Measurements from ENCODE around the gene ARHGEF40. TPM values are rescaled to one million over a fixed set of nuclear protein-coding genes. Genes with fewer than 3 reads are reported as not detected.

Gene ARHGEF40
- total RNA-seq, 1 donor from 2014 or later, result 57.3 TPM

DNA sequence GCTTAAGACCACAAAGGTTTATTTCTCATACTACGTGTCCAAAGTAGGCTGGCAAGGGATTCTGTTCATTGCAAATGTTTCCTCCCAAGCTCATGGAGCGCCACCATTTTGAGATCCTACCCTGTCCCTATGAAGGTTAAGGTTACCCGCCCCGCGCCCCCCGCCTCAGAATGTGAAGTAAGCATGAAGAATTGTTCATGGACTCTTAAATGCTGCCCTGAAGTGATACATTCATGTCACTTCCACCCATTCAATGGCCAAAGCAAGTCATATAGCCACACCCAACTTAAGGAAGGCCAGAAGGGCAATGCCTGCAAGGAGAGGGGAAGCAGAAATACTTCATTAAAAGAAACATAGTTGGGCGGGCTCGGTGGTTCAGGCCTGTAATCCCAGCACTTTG is 35.0 kb downstream of the ARHGEF40 start:
- no peak for DNase-seq (ENCODE audit: low spot score, unreplicated experiment)
- Mint-ChIP-seq H3K27ac (no peak overlapping the region), H3K4me3 (ENCODE audit: low read depth) (no peak overlapping the region)

GRCh38 chr14:21106176-21106497 is 36.0 kb downstream of the ARHGEF40 start:
- no peak for DNase-seq (ENCODE audit: low spot score, unreplicated experiment)
- Mint-ChIP-seq H3K36me3 (ENCODE audit: insufficient read depth) (no peaks in the 10 kb centered on the region), H3K4me3 (ENCODE audit: low read depth) (no peak overlapping the region), H3K4me1 (ENCODE audit: low read depth) (peaks cover 32% of the 10 kb centered on the region), H3K27me3 (no peaks in the 10 kb centered on the region), H3K9me3 (ENCODE audit: low read depth) (no peaks in the 10 kb centered on the region), H3K27ac (no peak overlapping the region)
- TF ChIP-seq, protein P1, sequence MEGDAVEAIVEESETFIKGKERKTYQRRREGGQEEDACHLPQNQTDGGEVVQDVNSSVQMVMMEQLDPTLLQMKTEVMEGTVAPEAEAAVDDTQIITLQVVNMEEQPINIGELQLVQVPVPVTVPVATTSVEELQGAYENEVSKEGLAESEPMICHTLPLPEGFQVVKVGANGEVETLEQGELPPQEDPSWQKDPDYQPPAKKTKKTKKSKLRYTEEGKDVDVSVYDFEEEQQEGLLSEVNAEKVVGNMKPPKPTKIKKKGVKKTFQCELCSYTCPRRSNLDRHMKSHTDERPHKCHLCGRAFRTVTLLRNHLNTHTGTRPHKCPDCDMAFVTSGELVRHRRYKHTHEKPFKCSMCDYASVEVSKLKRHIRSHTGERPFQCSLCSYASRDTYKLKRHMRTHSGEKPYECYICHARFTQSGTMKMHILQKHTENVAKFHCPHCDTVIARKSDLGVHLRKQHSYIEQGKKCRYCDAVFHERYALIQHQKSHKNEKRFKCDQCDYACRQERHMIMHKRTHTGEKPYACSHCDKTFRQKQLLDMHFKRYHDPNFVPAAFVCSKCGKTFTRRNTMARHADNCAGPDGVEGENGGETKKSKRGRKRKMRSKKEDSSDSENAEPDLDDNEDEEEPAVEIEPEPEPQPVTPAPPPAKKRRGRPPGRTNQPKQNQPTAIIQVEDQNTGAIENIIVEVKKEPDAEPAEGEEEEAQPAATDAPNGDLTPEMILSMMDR (IDR thresholded peaks at IDR 0.05; ENCODE audit: unreplicated experiment), result no peak

More for the DNA sequence above, 35.0 kb downstream of the ARHGEF40 start:
- no peaks in the 10 kb centered on the region for H3K36me3 Mint-ChIP-seq (ENCODE audit: insufficient read depth)
- H3K9me3 Mint-ChIP-seq (ENCODE audit: low read depth), result no peaks in the 10 kb centered on the region
- H3K4me1 Mint-ChIP-seq (ENCODE audit: low read depth), result peaks cover 35% of the 10 kb centered on the region
- TF ChIP-seq, protein P1 (IDR thresholded peaks at IDR 0.05; ENCODE audit: unreplicated experiment), result no peak
- H3K27me3 Mint-ChIP-seq, result no peaks in the 10 kb centered on the region

- H3K4me1 Mint-ChIP-seq (ENCODE audit: low read depth), result peaks cover 32% of the 10 kb centered on the region
- TF ChIP-seq, protein P1 (IDR thresholded peaks at IDR 0.05; ENCODE audit: unreplicated experiment), result peak; percentile 91
- no peaks in the 10 kb centered on the region for H3K9me3 Mint-ChIP-seq (ENCODE audit: low read depth)
- peak; percentile 56 for DNase-seq (ENCODE audit: low spot score, unreplicated experiment)
- H3K36me3 Mint-ChIP-seq (ENCODE audit: insufficient read depth), result no peaks in the 10 kb centered on the region
- H3K4me3 Mint-ChIP-seq (ENCODE audit: low read depth), result peak overlapping the region; percentile 55
- peak overlapping the region; percentile 34 for H3K27ac Mint-ChIP-seq
- no peaks in the 10 kb centered on the region for H3K27me3 Mint-ChIP-seq
Measured at GRCh38 chr14:21106498-21107282, 36.6 kb downstream of the ARHGEF40 start.

- Mint-ChIP-seq H3K36me3 (ENCODE audit: insufficient read depth) (no peaks in the 10 kb centered on the region), H3K27me3 (no peaks in the 10 kb centered on the region), H3K4me1 (ENCODE audit: low read depth) (peaks cover 30% of the 10 kb centered on the region), H3K4me3 (ENCODE audit: low read depth) (no peak overlapping the region), H3K27ac (no peak overlapping the region), H3K9me3 (ENCODE audit: low read depth) (no peaks in the 10 kb centered on the region)
- TF ChIP-seq, protein P1 (IDR thresholded peaks at IDR 0.05; ENCODE audit: unreplicated experiment), result no peak
- no peak for DNase-seq (ENCODE audit: low spot score, unreplicated experiment)
Measured at GRCh38 chr14:21107283-21107800, 37.2 kb downstream of the ARHGEF40 start.

DNA sequence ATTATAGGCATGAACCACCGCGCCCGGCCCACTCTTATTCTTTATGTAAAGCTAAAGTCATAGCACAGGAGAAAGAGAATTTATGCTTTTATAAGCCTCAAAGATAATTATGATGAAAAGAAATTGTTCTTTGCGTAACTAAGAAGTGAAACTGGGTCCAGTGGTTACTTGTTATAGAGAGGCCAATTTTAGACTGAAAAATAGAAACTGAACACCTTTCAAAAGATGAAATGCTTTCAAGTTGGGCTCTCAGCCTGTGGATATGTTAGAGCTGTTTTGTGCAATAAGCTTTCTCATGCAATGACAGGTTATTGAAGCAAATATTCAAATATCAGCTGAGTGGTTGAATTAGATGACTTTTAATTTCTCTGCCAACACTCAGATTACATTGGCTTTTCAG is 38.7 kb downstream of the ARHGEF40 start:
- DNase-seq (ENCODE audit: low spot score, unreplicated experiment), result no peak
- H3K36me3 Mint-ChIP-seq (ENCODE audit: insufficient read depth), result no peaks in the 10 kb centered on the region
- peaks cover 21% of the 10 kb centered on the region for H3K4me1 Mint-ChIP-seq (ENCODE audit: low read depth)
- no peak overlapping the region for H3K27ac Mint-ChIP-seq
- TF ChIP-seq, protein P1 (IDR thresholded peaks at IDR 0.05; ENCODE audit: unreplicated experiment), result no peak
- H3K9me3 Mint-ChIP-seq (ENCODE audit: low read depth), result no peaks in the 10 kb centered on the region
- no peaks in the 10 kb centered on the region for H3K27me3 Mint-ChIP-seq
- no peak overlapping the region for H3K4me3 Mint-ChIP-seq (ENCODE audit: low read depth)
